ENCODE results near the gene RMDN2.

The RMDN2 gene

DNA sequence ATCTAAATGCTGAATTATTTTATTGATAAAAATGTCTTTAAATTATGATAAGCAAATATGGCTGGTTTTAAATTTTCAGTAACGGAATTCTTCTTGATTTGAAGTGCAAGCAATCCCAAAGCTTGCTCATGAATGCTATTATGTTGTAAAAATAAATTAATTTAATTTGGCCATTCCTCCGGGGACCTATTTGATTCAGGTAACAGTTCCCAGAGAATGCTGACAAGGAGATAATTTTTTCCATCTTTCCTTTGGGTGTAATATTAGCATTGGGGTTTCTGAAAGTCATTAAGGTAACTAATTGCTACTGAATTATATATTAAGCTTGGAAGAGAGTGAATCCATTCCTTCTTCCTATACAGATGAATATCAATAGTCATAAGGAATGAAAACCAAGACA is 12.5 kb upstream of the RMDN2 start:
- Histone ChIP-seq H3K4me1 (no peaks in the 10 kb centered on the region), H3K4me3 (ENCODE audit: low read depth, low read length) (no peak overlapping the region), H3K27me3 (no peaks in the 10 kb centered on the region), H3K36me3 (no peaks in the 10 kb centered on the region), H3K9me3 (no peaks in the 10 kb centered on the region)
- no peak for DNase-seq
- TF ChIP-seq, protein P1, sequence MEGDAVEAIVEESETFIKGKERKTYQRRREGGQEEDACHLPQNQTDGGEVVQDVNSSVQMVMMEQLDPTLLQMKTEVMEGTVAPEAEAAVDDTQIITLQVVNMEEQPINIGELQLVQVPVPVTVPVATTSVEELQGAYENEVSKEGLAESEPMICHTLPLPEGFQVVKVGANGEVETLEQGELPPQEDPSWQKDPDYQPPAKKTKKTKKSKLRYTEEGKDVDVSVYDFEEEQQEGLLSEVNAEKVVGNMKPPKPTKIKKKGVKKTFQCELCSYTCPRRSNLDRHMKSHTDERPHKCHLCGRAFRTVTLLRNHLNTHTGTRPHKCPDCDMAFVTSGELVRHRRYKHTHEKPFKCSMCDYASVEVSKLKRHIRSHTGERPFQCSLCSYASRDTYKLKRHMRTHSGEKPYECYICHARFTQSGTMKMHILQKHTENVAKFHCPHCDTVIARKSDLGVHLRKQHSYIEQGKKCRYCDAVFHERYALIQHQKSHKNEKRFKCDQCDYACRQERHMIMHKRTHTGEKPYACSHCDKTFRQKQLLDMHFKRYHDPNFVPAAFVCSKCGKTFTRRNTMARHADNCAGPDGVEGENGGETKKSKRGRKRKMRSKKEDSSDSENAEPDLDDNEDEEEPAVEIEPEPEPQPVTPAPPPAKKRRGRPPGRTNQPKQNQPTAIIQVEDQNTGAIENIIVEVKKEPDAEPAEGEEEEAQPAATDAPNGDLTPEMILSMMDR (IDR thresholded peaks at IDR 0.05; ENCODE audit: low read depth, low read length), result no peak

DNA sequence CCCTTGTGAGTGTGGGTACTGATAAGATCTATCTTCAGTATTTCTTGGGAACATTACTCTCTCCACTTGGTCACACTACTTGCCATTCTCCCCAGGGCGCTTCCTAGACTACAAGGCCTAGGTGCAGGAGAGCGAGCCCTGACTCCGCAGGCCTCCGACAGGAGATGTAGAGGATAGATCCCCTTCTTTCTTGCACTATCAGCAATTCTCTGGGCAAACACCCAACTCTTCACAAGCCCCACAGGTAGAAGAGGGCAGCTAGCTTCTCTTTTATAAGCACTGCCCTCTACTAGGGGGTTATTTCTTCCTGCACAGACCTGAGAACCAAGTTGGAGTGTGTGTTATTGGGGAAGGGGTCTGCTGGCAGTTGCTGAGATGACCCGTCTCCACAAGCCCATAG is 10.7 kb upstream of the RMDN2 start:
- no peak for DNase-seq
- Histone ChIP-seq H3K36me3 (no peaks in the 10 kb centered on the region), H3K4me1 (no peaks in the 10 kb centered on the region; the same call in 1 of the 2 replicates), H3K4me3 (ENCODE audit: low read depth, low read length) (no peak overlapping the region), H3K9me3 (no peaks in the 10 kb centered on the region), H3K27me3 (no peaks in the 10 kb centered on the region)
- TF ChIP-seq, protein P1 (IDR thresholded peaks at IDR 0.05; ENCODE audit: low read depth, low read length), result no peak

DNA sequence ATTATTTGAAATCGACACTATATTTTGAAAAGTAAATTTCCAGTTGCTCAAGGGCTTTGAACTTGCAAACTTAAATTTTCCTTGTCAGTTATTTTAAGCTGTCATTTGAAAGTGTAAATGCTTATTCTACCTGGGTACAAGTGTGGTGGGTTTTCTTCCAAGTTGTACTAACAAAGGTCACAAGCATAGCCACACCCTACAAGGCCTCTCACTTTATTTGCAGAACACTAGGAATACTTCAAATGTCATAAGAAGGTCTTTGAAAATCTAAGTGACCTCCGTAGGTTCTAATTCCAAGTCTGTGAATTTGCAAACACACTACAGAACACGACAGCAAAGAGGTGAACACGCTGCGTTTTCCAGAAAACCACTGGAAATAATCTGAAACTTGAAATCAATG is 9.3 kb upstream of the RMDN2 start:
- Histone ChIP-seq H3K4me1 (no peaks in the 10 kb centered on the region; the same call in 1 of the 2 replicates), H3K27me3 (no peaks in the 10 kb centered on the region), H3K36me3 (no peaks in the 10 kb centered on the region), H3K4me3 (ENCODE audit: low read depth, low read length) (no peak overlapping the region), H3K9me3 (no peaks in the 10 kb centered on the region)
- TF ChIP-seq, protein P1 (IDR thresholded peaks at IDR 0.05; ENCODE audit: low read depth, low read length), result no peak
- DNase-seq, result no peak

DNA sequence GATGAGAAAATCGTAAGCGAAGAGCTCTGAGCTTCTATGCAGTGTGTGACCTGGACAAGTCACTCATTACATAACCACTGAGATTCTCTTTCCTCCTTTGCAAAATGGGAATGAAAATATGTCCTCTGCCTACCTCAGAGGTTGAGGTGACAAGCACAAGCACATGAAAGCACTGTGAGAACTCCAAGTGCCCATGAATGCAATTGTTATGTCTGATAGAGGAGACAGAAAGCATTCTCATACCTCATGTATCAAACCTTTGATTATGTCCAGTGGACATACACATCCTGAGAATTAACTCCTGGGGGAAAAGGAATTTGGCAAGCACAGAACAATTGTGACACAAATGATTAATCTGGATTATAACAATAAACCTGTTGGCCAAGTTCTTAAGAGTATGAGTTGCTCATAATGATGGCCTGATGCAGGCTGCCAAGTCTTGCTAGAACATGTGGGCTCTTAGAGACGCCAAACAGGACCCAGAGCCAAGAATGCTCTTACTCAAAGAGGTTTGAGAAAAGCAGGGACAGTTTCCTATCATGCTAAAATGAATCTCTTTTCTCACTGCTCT is 8.5 kb upstream of the RMDN2 start:
- TF ChIP-seq, protein P1 (IDR thresholded peaks at IDR 0.05; ENCODE audit: low read depth, low read length), result no peak
- H3K9me3 ChIP-seq, result no peaks in the 10 kb centered on the region
- H3K36me3 ChIP-seq, result no peaks in the 10 kb centered on the region
- no peaks in the 10 kb centered on the region; the same call in 1 of the 2 replicates for H3K4me1 ChIP-seq
- no peak overlapping the region for H3K4me3 ChIP-seq (ENCODE audit: low read depth, low read length)
- no peak for DNase-seq
- no peaks in the 10 kb centered on the region for H3K27me3 ChIP-seq

DNA sequence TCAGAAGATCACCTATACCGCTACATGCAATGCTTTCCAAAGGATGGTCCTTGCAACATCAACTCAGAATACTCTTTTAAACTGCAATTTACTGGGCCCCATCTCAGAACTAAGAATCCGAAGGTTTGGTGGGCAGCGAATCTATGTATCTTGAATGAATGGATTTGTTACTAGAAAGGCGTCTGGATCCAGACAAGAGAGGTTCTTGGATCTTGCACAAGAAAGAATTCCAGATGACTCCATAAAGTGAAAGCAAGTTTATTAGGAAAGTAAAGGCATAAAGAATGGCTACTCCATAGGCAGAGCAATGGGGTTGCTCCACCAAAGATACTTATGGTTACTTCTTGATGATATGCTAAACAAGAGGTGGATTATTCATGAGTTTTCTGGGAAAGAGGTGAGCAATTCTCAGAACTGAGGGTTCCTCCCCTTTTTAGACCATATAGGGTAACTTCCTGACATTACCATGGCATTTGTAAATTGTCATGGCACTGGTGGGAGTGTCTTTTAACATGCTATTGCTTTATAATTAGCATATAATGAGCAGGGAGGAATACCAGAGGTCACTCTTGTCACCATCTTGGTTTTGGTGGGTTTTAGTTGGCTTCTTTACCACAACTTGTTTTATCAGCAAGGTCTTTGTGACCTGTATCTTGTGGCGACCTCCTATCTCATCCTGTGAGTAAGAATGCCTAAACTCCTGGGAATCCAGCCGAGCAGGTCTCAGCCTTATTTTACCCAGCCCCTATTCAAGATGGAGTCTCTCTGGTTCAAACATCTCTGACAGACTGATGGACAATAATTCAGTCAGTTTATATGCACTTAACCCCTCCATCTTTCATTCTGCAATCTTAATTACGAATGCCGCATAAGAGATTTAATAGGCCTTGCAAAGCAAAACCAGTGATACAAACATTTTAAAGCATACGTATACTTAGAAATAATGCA is 7.5 kb upstream of the RMDN2 start:
- TF ChIP-seq, protein P1 (IDR thresholded peaks at IDR 0.05; ENCODE audit: low read depth, low read length), result no peak
- DNase-seq, result no peak
- Histone ChIP-seq H3K9me3 (no peaks in the 10 kb centered on the region), H3K4me1 (no peaks in the 10 kb centered on the region; the same call in 1 of the 2 replicates), H3K4me3 (ENCODE audit: low read depth, low read length) (no peak overlapping the region), H3K27me3 (no peaks in the 10 kb centered on the region), H3K36me3 (no peaks in the 10 kb centered on the region)

DNA sequence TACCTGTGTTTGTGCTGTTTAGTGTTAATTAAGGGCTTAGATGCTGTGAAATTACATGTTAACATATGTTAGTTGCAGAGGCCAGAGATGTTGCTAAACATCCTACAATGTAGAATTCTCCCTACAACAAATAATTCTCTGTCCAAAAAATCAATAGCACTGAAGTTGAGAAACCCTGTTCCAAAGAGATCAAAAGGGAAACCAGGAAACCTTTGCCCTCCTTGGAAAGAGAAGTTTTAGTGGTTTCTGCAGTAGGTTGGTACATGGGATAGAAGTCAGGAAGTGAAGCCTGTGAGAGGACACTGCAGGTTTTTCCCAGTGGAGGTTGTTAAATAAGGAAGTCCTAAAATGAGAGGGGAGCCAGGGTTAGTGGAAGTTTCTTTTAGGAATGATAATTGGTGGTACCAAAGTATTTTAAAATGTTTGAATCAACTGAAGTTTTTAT is 6.3 kb upstream of the RMDN2 start:
- H3K4me3 ChIP-seq (ENCODE audit: low read depth, low read length), result no peak overlapping the region
- TF ChIP-seq, protein P1 (IDR thresholded peaks at IDR 0.05; ENCODE audit: low read depth, low read length), result no peak

More for the DNA sequence above, 6.3 kb upstream of the RMDN2 start:
- no peak for DNase-seq
- H3K27me3 ChIP-seq, result no peaks in the 10 kb centered on the region
- H3K9me3 ChIP-seq, result no peaks in the 10 kb centered on the region
- H3K4me1 ChIP-seq, result no peaks in the 10 kb centered on the region; the same call in 1 of the 2 replicates
- no peaks in the 10 kb centered on the region for H3K36me3 ChIP-seq

Measured in BE2C (cell line).